SU-DHL-6 (cell line): ENCODE data around the gene QSOX2.

Experiments used
- H2AFZ ChIP-seq: fragments of 200-600 bp; sonication (generic); 2 replicates; pipeline ENCODE4 v1.6.1; 2014; ENCODE audit warnings: low read depth, mild to moderate bottlenecking, moderate library complexity, mixed read lengths, antibody characterized with exemption, low read length; ENCODE audit not compliant: severe bottlenecking
- H3F3A ChIP-seq: fragments of 200-600 bp; shearing (Covaris generic); 2 replicates; pipeline ENCODE4 v1.6.0; 2016; ENCODE audit warnings: antibody characterized with exemption, mild to moderate bottlenecking; ENCODE audit not compliant: insufficient read depth
- H3K27ac ChIP-seq: fragments of 200-600 bp; sonication (generic); 2 replicates; pipeline ENCODE4 v1.5.1; 2016; ENCODE audit warnings: low read depth, mild to moderate bottlenecking, low read length, moderate library complexity, mixed read lengths
- H3K27me3 ChIP-seq: fragments of 200-600 bp; sonication (generic), shearing (Covaris generic); 2 replicates; pipeline ENCODE4 v1.6.0; 2014; ENCODE audit warnings: mild to moderate bottlenecking, low read length
- H3K36me3 ChIP-seq: fragments of 200-600 bp; sonication (generic); 2 replicates; pipeline ENCODE4 v1.6.1; 2014; ENCODE audit warnings: mild to moderate bottlenecking, low read length, mixed read lengths
- H3K4me2 ChIP-seq: fragments of 300-600, 200-600 bp; shearing (Covaris generic), sonication (generic); 2 replicates; pipeline ENCODE4 v1.6.0; 2014; ENCODE audit warnings: low read length, low read depth, mild to moderate bottlenecking; ENCODE audit not compliant: poor library complexity, severe bottlenecking
- H3K4me3 ChIP-seq: fragments of 200-600 bp; sonication (generic); 2 replicates; pipeline ENCODE4 v1.5.1; 2014; ENCODE audit warnings: antibody characterized with exemption, low read length, mild to moderate bottlenecking, mixed read lengths; ENCODE audit not compliant: insufficient read depth, poor library complexity, severe bottlenecking
- H3K79me2 ChIP-seq: fragments of 200-600 bp; sonication (generic); 2 replicates; pipeline ENCODE4 v1.6.1; 2014; ENCODE audit warnings: mild to moderate bottlenecking, low read length, moderate library complexity; ENCODE audit not compliant: insufficient read depth
- H3K9ac ChIP-seq: fragments of 200-600 bp; sonication (generic); 2 replicates; pipeline ENCODE4 v1.7.0; 2014; ENCODE audit warnings: mild to moderate bottlenecking, low read length
- H3K9me2 ChIP-seq: fragments of 200-600 bp; sonication (generic); replicated peaks from 2 replicates; pipeline ENCODE4 v1.6.1; 2014; ENCODE audit warnings: low read length; ENCODE audit not compliant: insufficient read depth
- H3K9me3 ChIP-seq: fragments of 200-600 bp; sonication (generic); 2 replicates; pipeline ENCODE4 v1.6.1; 2014; ENCODE audit warnings: low read length, mixed read lengths; ENCODE audit not compliant: insufficient read depth
- H4K20me1 ChIP-seq: fragments of 200-600 bp; sonication (generic); 2 replicates; pipeline ENCODE4 v1.6.1; 2014; ENCODE audit warnings: low read depth, mild to moderate bottlenecking, antibody characterized with exemption, low read length, moderate library complexity, mixed read lengths
- EZH2phosphoT487 ChIP-seq: fragments of 200-600 bp; sonication (generic), shearing (Covaris generic); conservative IDR thresholded peaks from 2 replicates; pipeline ENCODE4 v1.6.1; 2018; ENCODE audit warnings: mild to moderate bottlenecking, antibody characterized with exemption, low read length, moderate library complexity, mixed read lengths
- TF ChIP-seq, protein P1 (sequence below): fragments of 200-600 bp; sonication (generic); IDR thresholded peaks from one replicate; pipeline ENCODE4 v1.5.1; 2017; ENCODE audit warnings: antibody characterized with exemption, mild to moderate bottlenecking, low read length, moderate library complexity; ENCODE audit not compliant: insufficient read depth, poor library complexity, severe bottlenecking

The QSOX2 gene

DNA sequence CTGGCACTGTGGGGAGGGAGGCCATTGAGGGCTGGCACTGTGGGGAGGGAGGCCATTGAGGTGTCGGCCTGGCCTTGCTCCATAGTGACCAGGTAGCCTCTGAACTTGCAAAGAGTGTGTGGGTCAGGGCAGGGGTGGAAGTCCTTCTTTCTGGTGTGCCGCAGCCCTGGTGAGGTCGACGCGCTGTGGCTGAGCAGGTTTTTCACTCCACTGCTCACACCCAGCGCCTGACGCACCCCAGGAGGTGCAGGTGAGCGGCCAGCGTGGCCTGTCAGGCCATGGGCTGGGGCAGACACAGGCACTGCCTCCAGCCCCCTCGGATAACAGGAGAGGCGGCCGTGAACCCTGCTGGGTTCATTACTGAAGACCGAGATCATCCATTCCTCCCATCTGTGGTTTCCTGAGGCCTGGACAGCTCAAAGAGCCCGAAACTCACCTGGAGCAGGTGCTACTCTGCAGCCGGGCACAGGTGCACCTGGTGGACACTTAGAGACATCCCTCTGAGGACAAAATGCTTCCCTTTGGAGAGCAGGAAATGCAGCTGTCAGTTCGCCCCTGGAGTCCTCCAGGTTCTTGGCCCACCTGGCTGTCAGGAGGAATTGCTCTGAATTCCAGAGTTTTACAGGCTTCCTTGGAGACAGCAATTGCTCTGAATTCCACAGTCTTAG lies 73.1 kb downstream of the QSOX2 start:
- Histone ChIP-seq H3K79me2 (no peaks in the 10 kb centered on the region), H3F3A (no peaks in the 10 kb centered on the region), H2AFZ (no peak overlapping the region), H4K20me1 (no peaks in the 10 kb centered on the region), H3K4me2 (no peak overlapping the region), H3K9ac (no peak overlapping the region), H3K36me3 (no peaks in the 10 kb centered on the region), H3K9me2 (no peaks in the 10 kb centered on the region), H3K9me3 (no peaks in the 10 kb centered on the region), H3K27ac (no peak overlapping the region), H3K4me3 (no peak overlapping the region), H3K27me3 (no peaks in the 10 kb centered on the region)
- TF ChIP-seq, protein P1, sequence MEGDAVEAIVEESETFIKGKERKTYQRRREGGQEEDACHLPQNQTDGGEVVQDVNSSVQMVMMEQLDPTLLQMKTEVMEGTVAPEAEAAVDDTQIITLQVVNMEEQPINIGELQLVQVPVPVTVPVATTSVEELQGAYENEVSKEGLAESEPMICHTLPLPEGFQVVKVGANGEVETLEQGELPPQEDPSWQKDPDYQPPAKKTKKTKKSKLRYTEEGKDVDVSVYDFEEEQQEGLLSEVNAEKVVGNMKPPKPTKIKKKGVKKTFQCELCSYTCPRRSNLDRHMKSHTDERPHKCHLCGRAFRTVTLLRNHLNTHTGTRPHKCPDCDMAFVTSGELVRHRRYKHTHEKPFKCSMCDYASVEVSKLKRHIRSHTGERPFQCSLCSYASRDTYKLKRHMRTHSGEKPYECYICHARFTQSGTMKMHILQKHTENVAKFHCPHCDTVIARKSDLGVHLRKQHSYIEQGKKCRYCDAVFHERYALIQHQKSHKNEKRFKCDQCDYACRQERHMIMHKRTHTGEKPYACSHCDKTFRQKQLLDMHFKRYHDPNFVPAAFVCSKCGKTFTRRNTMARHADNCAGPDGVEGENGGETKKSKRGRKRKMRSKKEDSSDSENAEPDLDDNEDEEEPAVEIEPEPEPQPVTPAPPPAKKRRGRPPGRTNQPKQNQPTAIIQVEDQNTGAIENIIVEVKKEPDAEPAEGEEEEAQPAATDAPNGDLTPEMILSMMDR, result no peak
- no peak for TF ChIP-seq EZH2phosphoT487

DNA sequence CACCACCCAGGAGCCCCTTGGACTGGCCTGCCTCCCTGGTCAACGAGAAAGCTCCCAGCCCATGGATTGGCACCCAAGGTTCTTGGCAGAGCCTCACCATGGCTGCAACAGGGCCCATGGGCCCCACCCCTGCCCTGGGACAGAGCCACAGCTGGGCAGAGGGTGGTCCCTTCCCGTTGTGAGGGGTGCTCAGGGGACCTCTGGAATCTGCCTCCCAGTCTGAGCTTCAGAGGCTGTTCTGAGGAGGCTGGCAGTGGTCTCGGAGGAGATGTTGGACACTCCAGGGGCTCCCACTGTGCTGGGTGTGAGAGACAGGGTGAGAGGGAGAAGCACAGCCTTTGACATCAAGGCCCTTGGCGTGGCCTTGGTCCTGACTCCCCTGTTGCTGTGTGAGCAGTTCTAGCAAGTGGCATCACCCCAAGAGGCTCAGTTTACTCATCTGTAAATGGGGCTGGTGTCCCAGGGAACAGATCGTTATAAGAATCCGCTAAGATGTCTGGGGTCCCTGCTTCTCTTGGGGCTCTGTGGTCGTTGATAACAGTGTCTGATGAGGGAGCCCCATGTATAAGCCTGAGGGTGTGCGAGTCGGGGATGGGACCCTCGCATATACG lies 73.7 kb downstream of the QSOX2 start:
- H3K4me3 ChIP-seq, result no peak overlapping the region
- H3K27me3 ChIP-seq, result no peaks in the 10 kb centered on the region
- H3K9ac ChIP-seq, result no peak overlapping the region; the same call in 1 of the 2 replicates

DNA sequence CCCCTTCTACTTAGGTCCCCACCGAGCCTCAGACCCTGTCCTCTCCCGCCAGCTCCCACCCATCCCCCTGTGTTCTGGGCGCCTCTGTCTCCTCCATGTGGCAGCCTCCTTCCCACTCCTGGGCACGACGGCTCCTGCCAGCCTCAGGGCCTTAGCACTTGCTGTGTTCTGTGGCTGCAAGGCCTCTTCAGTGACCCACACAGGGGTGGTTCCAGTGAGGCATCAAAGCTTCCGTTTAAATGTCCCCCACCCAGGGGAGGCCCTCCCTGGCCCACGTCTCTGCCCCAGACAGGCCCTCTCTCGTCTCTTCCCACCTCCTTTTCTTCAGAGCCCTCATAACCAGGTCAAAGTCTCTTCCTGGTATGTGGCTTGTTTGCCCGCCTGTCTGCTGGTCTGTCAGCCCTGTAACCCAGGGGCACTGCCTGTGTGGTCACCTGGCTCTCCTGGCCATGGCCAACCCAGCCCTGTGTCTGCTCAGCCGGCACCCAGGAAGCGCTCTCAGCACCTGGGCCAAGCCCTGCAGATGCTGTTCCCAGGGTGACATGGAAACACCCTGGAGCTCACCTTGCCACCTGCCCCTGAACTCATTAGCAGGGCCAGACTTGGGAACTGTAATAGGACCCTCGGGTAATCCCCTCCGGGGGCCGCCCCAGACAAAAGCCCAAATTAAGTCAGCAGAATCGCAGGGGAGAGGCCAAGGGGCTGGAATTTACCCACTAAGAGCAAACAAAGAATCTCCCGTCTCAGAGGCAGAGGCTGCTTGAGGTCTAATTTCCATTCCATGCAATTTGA lies 74.4 kb downstream of the QSOX2 start:
- H3K36me3 ChIP-seq, result no peaks in the 10 kb centered on the region
- H2AFZ ChIP-seq, result no peak overlapping the region
- TF ChIP-seq EZH2phosphoT487, result no peak
- TF ChIP-seq, protein P1, result no peak
- H3K27ac ChIP-seq, result no peak overlapping the region
- H4K20me1 ChIP-seq, result no peaks in the 10 kb centered on the region
- H3K9ac ChIP-seq, result no peak overlapping the region; the same call in 1 of the 2 replicates
- H3K27me3 ChIP-seq, result no peaks in the 10 kb centered on the region
- H3K4me3 ChIP-seq, result no peak overlapping the region
- H3K9me2 ChIP-seq, result no peaks in the 10 kb centered on the region
- no peaks in the 10 kb centered on the region for H3F3A ChIP-seq
- no peaks in the 10 kb centered on the region for H3K79me2 ChIP-seq
- no peaks in the 10 kb centered on the region for H3K9me3 ChIP-seq
- H3K4me2 ChIP-seq, result no peak overlapping the region

More for the DNA sequence above, 73.7 kb downstream of the QSOX2 start:
- Histone ChIP-seq H3K9me2 (no peaks in the 10 kb centered on the region), H3K79me2 (no peaks in the 10 kb centered on the region), H3K27ac (no peak overlapping the region), H3F3A (no peaks in the 10 kb centered on the region), H2AFZ (no peak overlapping the region), H3K4me2 (no peak overlapping the region), H3K9me3 (no peaks in the 10 kb centered on the region), H3K36me3 (no peaks in the 10 kb centered on the region), H4K20me1 (no peaks in the 10 kb centered on the region)
- TF ChIP-seq, protein P1, result no peak
- no peak for TF ChIP-seq EZH2phosphoT487
